K562 (cell line): Measurements from ENCODE around the gene SRGAP3. TPM values are rescaled to one million over a fixed set of nuclear protein-coding genes. Genes with fewer than 3 reads are reported as not detected.
A peak's percentile ranks its signal among the peaks of the same experiment; 100 is the strongest.
"Not testable (repeated sequence)": the region's sequence is repeated elsewhere in the genome, so short reads cannot be mapped to it uniquely, and the experiment has no call there.

Source experiments
- ATAC-seq: fragments of 200-7000 bp; cut with Tn5 transposase; 3 replicates; pipeline ENCODE4 v1.9.1; 2020; ENCODE audit warnings: moderate library complexity
- BruUV-seq: library from RNA; stranded (reverse); fragments of 400-500 nt; replicated peaks from 2 replicates; lab custom pipeline; 2021; lab: Mats Ljungman, UMichigan
- CTCF ChIA-PET: fragments of 300-600 bp; formaldehyde crosslinking; extraction: SDS; loops from one replicate; lab custom pipeline; 2021; ENCODE audit warnings: low intra/inter-chr PET ratio; lab: Yijun Ruan, JAX
- POLR2A ChIA-PET: fragments of 300-600, 350-650 bp; sonication (Branson Sonifier 250); formaldehyde crosslinking; extraction: SDS; loops from one replicate; lab custom pipeline; 2021; ENCODE audit warnings: antibody characterized with exemption, inconsistent platforms; lab: Yijun Ruan, JAX
- DNase-seq, 4 experiments: peaks; one replicate each; pipeline versions ENCODE4 v3.0.0 to v3.0.0-alpha.2; 2011 to 2018; ENCODE audit warnings: low spot score in 3 of 4, mixed read lengths in 3 of 4; ENCODE audit errors: extremely low read depth in 1 of 4
- FAIRE-seq: peaks from 2 replicates; lab custom pipeline; 2011; peaks lifted over from hg19 to GRCh38; lab: Jason Lieb, UNC
- H2AFZ ChIP-seq: 2 replicates; pipeline ENCODE4 v1.6.0; 2011; ENCODE audit warnings: low read depth, low read length, control low read depth, inconsistent platforms
- H3K27ac ChIP-seq: fragments of 200-600 bp; 3 replicates; pipeline ENCODE4 v1.8.0; 2011; ENCODE audit warnings: low read depth, mild to moderate bottlenecking, control low read depth, inconsistent platforms, low read length, moderate library complexity, mixed read lengths; ENCODE audit errors: extremely low read depth
- H3K27me3 ChIP-seq, 2 experiments: fragments of 300-600 bp in 1 of 2; 2 replicates in 1 of 2; 3 replicates in 1 of 2; pipeline versions ENCODE4 v1.6.0 to v1.8.0; 2011; ENCODE audit warnings: inconsistent platforms in 2 of 2, low read length in 2 of 2, mild to moderate bottlenecking in 1 of 2, mixed read lengths in 1 of 2, moderate library complexity in 1 of 2; ENCODE audit not compliant: control insufficient read depth in 2 of 2, insufficient read depth in 2 of 2
- H3K36me3 ChIP-seq: fragments of 300-600 bp; 3 replicates; pipeline ENCODE4 v1.8.0; 2011; ENCODE audit warnings: mild to moderate bottlenecking, low read length, inconsistent platforms; ENCODE audit not compliant: control insufficient read depth, insufficient read depth
- H3K4me1 ChIP-seq, 2 experiments: fragments of 200-600 bp in 1 of 2; replicated peaks in 1 of 2; 2 replicates in 1 of 2; 3 replicates in 1 of 2; pipeline versions ENCODE4 v1.5.1 to v1.8.0; 2011; ENCODE audit warnings: inconsistent platforms in 2 of 2, low read length in 2 of 2, mild to moderate bottlenecking in 1 of 2, mixed read lengths in 1 of 2, moderate library complexity in 1 of 2; ENCODE audit not compliant: control insufficient read depth in 2 of 2, insufficient read depth in 2 of 2
- H3K4me2 ChIP-seq: 2 replicates; pipeline ENCODE4 v1.6.1; 2011; ENCODE audit warnings: low read length, control low read depth, inconsistent platforms, mixed read lengths; ENCODE audit not compliant: insufficient read depth
- H3K4me3 ChIP-seq: fragments of 200-600 bp; sonication (generic), shearing (Covaris generic); 2 replicates; pipeline ENCODE4 v1.5.1; 2016; ENCODE audit warnings: control low read depth, inconsistent platforms
- H3K79me2 ChIP-seq: fragments of 200-600 bp; 3 replicates; pipeline ENCODE4 v1.8.0; 2011; ENCODE audit warnings: low read length, inconsistent platforms; ENCODE audit not compliant: control insufficient read depth, insufficient read depth
- H3K9ac ChIP-seq, 2 experiments: 2 replicates each; pipeline versions ENCODE4 v1.6.0 to v1.6.1; 2011; ENCODE audit warnings: low read depth in 2 of 2, low read length in 2 of 2, control low read depth in 1 of 2, inconsistent platforms in 1 of 2, mild to moderate bottlenecking in 1 of 2, mixed read lengths in 1 of 2; ENCODE audit not compliant: insufficient read depth in 1 of 2
- H3K9me1 ChIP-seq: one replicate; pipeline ENCODE4 v1.6.0; 2011; ENCODE audit warnings: inconsistent platforms, mild to moderate bottlenecking, low read length, moderate library complexity; ENCODE audit not compliant: control insufficient read depth, insufficient read depth
- H3K9me3 ChIP-seq: replicated peaks from 2 replicates; pipeline ENCODE4 v1.5.1; 2011; ENCODE audit warnings: low read depth, low read length, inconsistent platforms; ENCODE audit not compliant: control insufficient read depth, insufficient read depth
- H4K20me1 ChIP-seq: replicated peaks from 2 replicates; pipeline ENCODE4 v1.6.1; 2011; ENCODE audit warnings: low read length, inconsistent platforms, mixed read lengths; ENCODE audit not compliant: control insufficient read depth, insufficient read depth
- STAT5B ChIP-seq: fragments of 250-450 bp; sonication (Bioruptor Pico); IDR thresholded peaks from 2 replicates; pipeline ENCODE4 v1.8.0; 2021; ENCODE audit warnings: mild to moderate bottlenecking, inconsistent platforms
- ZNF146 ChIP-seq: IDR thresholded peaks from one replicate; pipeline ENCODE4 v1.6.1; 2018; ENCODE audit warnings: missing compliant biosample characterization; ENCODE audit not compliant: unreplicated experiment
- WGBS: fragments of 100-300 bp; shearing (Covaris generic); methylation state at CpG from one replicate; pipeline ENCODE4 v1.1.6; 2016; ENCODE audit warnings: low coverage, mixed read lengths; ENCODE audit not compliant: insufficient coverage; ENCODE audit errors: missing lambda C conversion rate; 5-methylcytosine and 5-hydroxymethylcytosine counted together
- in situ Hi-C: fragments of 300-500 bp; cut with MboI; formaldehyde crosslinking; loops from 4 replicates; pipeline ENCODE4 v1.15.0; 2018; ENCODE audit warnings: inconsistent platforms, mixed read lengths
- intact Hi-C: fragments of 100-400 bp; cut with micrococcal nuclease; formaldehyde crosslinking; loops from 2 replicates; pipeline ENCODE4 v1.14.2; 2022
- polyA plus RNA-seq, 8 experiments: library from polyadenylated mRNA; depleted of rRNA in 4 of 8; stranded (reverse) in 5 of 8; unstranded in 3 of 8; fragments of >200 nt; fragmentation: Nextera tagmentation in 2 of 8; fragmentation: Illumina TruSeq in 1 of 8; extraction: Ambion mirVana in 2 of 8; extraction: Trizol in 1 of 8; gene quantifications; 2 replicates each; pipeline versions ENCODE4 v1.2.1 to v1.2.3, GENCODE V29; 2011 to 2014; ENCODE audit warnings: inconsistent platforms in 1 of 8, missing spikeins in 1 of 8
- total RNA-seq, 7 experiments: library from RNA; depleted of rRNA in 6 of 7; stranded (reverse); fragments of >200 nt in 6 of 7; fragmentation: Illumina TruSeq in 2 of 7; extraction: Trizol in 2 of 7; gene quantifications; 2 replicates each; pipeline versions ENCODE4 v1.2.1 to v1.2.3, GENCODE V29; 2011 to 2021; ENCODE audit warnings: low replicate concordance in 1 of 7

The SRGAP3 gene
- total and polyA plus RNA-seq, 9 of the 15 experiments (the other 6 are each of a cell fraction or from before 2014, with no cell fraction given) = 0.11 to 0.85 (median 0.35) TPM; not detected in 2

GRCh38 chr3:9293953-9294352 lies 44.5 kb upstream of the SRGAP3 start:
- H3K4me1 ChIP-seq, H3K27me3 ChIP-seq, CTCF ChIA-PET, H3K9me3 ChIP-seq, H3K36me3 ChIP-seq, in situ Hi-C loops, H3K79me2 ChIP-seq, H3K9me1 ChIP-seq, DNase-seq, BruUV-seq, FAIRE-seq, POLR2A ChIA-PET, H3K27ac ChIP-seq, H4K20me1 ChIP-seq, ATAC-seq, H3K4me2 ChIP-seq, H3K4me3 ChIP-seq, intact Hi-C loops, H3K9ac ChIP-seq, H2AFZ ChIP-seq: not testable (repeated sequence)
- peak; percentile 67 for TF ChIP-seq ZNF146
- 0% methylated on average over 2 of the region's 2 CpGs for WGBS

- Histone ChIP-seq H3K27me3 (peaks cover 0 to 6% of the 10 kb centered on the region in 2 experiments; a peak in 1 of 5 replicates), H4K20me1 (no peaks in the 10 kb centered on the region), H3K9me1 (no peaks in the 10 kb centered on the region), H3K4me1 (no peaks in the 10 kb centered on the region), H3K9ac (no peak overlapping the region), H3K9me3 (no peaks in the 10 kb centered on the region), H3K36me3 (no peaks in the 10 kb centered on the region), H3K27ac (no peak overlapping the region), H3K79me2 (no peaks in the 10 kb centered on the region), H2AFZ (no peak overlapping the region), H3K4me2 (no peak overlapping the region), H3K4me3 (no peak overlapping the region)
- intact Hi-C loops = no loop called here
- CTCF ChIA-PET = no interaction called here
- ATAC-seq (no peak), FAIRE-seq (no peak), DNase-seq (no peak)
- TF ChIP-seq STAT5B (CRISPR knock-in tag) = no peak
- 1% methylated on average over 3 of the region's 3 CpGs for WGBS
- in situ Hi-C loops = no loop called here
- BruUV-seq = no TSS peak
- POLR2A ChIA-PET = interaction anchor here (0.6 to 0.7 kb wide), 2 partner anchors 9 to 78 kb away, joined by 3 to 5 read pairs; no protein-coding TSS in a partner anchor
Measured at GRCh38 chr3:9293076-9293475, 43.6 kb upstream of the SRGAP3 start.
